Esophagus squamous epithelium (tissue), 5 donors: Measurements from ENCODE around the gene LRRC66. TPM values are rescaled to one million over a fixed set of nuclear protein-coding genes. Genes with fewer than 3 reads are reported as not detected.

Experiments
- DNase-seq: peaks from one replicate; lab custom pipeline; 2025; lab: John Stamatoyannopoulos, UW
- H3K27ac ChIP-seq, 4 donors: fragments of 200-600 bp; sonication (generic); one replicate each; pipeline ENCODE4 v1.5.1; 2016 to 2019; ENCODE audit warnings: mild to moderate bottlenecking in 1 of 4
- H3K27me3 ChIP-seq, 4 donors: fragments of 200-600 bp; sonication (generic); 1 replicate in 3 of 4; 2 replicates in 1 of 4; pipeline versions ENCODE4 v1.5.1 to v1.6.0; 2017 to 2021; ENCODE audit warnings: antibody characterized with exemption in 1 of 4
- H3K36me3 ChIP-seq, 3 donors: fragments of 200-600 bp; sonication (generic); one replicate each; pipeline ENCODE4 v1.5.1; 2016 to 2019
- H3K4me1 ChIP-seq, 3 donors: fragments of 200-600 bp; sonication (generic); one replicate each; pipeline ENCODE4 v1.5.1; 2017 to 2019
- H3K4me3 ChIP-seq, 4 donors: fragments of 200-600 bp; sonication (generic); 1 replicate in 3 of 4; 2 replicates in 1 of 4; pipeline ENCODE4 v1.5.1; 2016 to 2019; ENCODE audit warnings: mild to moderate bottlenecking in 2 of 4, moderate library complexity in 1 of 4
- H3K9me3 ChIP-seq, 3 donors: fragments of 200-600 bp; sonication (generic); one replicate each; pipeline ENCODE4 v1.5.1; 2016 to 2019
- POLR2A ChIP-seq, 4 donors: fragments of 450-650 bp; IDR thresholded peaks; one replicate each; pipeline ENCODE4 v1.6.1; 2017; ENCODE audit warnings: antibody characterized with exemption in 4 of 4, mild to moderate bottlenecking in 4 of 4, moderate library complexity in 3 of 4
- WGBS, 2 donors: methylation state at CpG; one replicate each; pipeline ENCODE4 v1.1.5; 2018; 5-methylcytosine and 5-hydroxymethylcytosine counted together
- intact Hi-C: fragments of 100-400 bp; cut with DNase I; formaldehyde crosslinking; loops from one replicate; pipeline ENCODE4 v1.15.0; 2022
- total RNA-seq, 4 donors: library from RNA; depleted of rRNA; stranded (reverse); fragments of >200 nt; gene quantifications; one replicate each; pipeline ENCODE4 v1.1.0, GENCODE V29; 2016
- TF ChIP-seq, protein P1 (sequence below), 6 experiments: fragments of 450-650 bp in 4 of 6; fragments of 200-600 bp in 2 of 6; sonication (generic) in 2 of 6; IDR thresholded peaks; one replicate each; pipeline ENCODE4 v1.5.1; 2016 to 2019; ENCODE audit warnings: antibody characterized with exemption in 6 of 6, mild to moderate bottlenecking in 4 of 6, moderate library complexity in 4 of 6
- donor health status: DM: yes; HTN: yes; CAD: no.

LRRC66 gene
- total RNA-seq, 4 donors from 2014 or later, result 0.19 TPM; not detected in 3

DNA sequence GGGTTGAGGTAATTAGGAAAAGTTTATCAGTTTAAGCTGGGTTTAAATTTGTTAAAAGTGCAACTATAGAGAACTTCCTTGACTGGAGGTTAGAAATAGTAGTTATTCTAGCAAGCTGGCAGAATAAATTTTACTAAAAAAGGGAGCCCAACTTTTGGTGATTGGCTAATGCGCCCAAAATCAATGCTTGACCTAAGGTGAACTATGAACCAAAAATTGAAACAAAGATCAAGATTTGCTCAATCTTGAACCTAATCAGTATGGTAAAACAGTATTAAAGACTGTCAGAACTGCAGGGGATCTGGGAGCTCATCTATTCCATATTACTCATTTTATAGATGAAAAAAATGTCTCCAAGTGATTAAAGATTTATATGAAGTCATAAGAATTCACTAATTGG, 24.9 kb upstream of the LRRC66 start:
- no peak overlapping the region for H3K27ac ChIP-seq
- no peak for DNase-seq
- no peaks in the 10 kb centered on the region for H3K36me3 ChIP-seq
- intact Hi-C loops, result no loop called here
- peaks cover 0 to 62% (median 2%) of the 10 kb centered on the region in 4 donors for H3K27me3 ChIP-seq
- no peak overlapping the region for H3K4me3 ChIP-seq
- 84 to 100% methylated on average over 1 of the region's 1 CpG for WGBS, 2 donors
- H3K4me1 ChIP-seq, result no peaks in the 10 kb centered on the region
- TF ChIP-seq, protein P1, sequence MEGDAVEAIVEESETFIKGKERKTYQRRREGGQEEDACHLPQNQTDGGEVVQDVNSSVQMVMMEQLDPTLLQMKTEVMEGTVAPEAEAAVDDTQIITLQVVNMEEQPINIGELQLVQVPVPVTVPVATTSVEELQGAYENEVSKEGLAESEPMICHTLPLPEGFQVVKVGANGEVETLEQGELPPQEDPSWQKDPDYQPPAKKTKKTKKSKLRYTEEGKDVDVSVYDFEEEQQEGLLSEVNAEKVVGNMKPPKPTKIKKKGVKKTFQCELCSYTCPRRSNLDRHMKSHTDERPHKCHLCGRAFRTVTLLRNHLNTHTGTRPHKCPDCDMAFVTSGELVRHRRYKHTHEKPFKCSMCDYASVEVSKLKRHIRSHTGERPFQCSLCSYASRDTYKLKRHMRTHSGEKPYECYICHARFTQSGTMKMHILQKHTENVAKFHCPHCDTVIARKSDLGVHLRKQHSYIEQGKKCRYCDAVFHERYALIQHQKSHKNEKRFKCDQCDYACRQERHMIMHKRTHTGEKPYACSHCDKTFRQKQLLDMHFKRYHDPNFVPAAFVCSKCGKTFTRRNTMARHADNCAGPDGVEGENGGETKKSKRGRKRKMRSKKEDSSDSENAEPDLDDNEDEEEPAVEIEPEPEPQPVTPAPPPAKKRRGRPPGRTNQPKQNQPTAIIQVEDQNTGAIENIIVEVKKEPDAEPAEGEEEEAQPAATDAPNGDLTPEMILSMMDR (IDR thresholded peaks at IDR 0.05), result no peak
- TF ChIP-seq POLR2A (IDR thresholded peaks at IDR 0.05), result no peak
- H3K9me3 ChIP-seq, result no peaks in the 10 kb centered on the region

DNA sequence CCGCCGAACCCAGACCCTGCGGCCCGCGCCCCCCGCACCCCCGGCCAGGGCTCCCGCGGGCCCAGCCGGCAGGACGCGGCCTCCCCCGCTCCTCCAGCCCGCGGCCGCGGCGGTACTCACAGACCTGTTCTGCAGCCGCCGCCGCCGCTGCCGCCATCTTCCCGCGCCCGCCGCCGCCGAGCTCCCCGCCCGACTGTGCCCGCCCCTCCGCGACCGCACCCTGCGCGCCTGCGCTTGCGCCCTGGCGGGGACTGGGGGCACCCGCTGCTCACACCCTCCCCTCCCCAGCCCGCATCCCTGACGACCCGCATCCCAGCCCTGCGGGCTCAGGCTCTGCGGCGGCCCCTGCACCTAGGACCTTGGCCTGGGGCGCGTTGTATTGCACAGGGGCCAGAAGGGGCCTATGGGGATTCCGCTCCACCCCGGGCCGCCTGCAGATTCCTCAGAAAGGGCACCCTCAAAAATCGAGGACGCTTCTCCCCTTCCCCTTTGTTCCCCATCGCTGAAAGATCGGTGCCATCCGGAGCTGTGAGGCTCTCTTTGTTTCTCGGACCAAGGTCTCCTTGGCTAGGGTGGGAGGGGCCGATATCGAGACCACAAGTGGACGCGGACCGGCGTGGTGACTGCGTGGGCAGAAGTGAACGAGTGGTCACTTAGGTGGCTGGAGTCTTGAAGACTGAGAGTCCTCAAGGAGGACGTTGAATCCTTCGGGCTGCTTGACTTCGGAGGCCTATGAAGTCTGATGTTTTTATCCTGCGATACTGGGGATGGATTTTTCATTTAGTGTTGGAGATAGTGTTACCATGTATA, 18.1 kb upstream of the LRRC66 start, which contains the start of gene SGCB:
Gene SGCB, minus strand, starts transcription at position 197 of the 810 bp plus-strand sequence. Its CDS starts 40 bp downstream, at position 157.
- no peaks in the 10 kb centered on the region for H3K9me3 ChIP-seq
- intact Hi-C loops, result no loop called here
- TF ChIP-seq POLR2A (IDR thresholded peaks at IDR 0.05), result peak in 1 of 4 donors; percentile 18
- TF ChIP-seq, protein P1 (IDR thresholded peaks at IDR 0.05), result no peak
- peak within 1 kb of the TSS; percentile 64 to 84 (median 72) for H3K4me3 ChIP-seq
- peak; percentile 7 for DNase-seq
- H3K36me3 ChIP-seq, result no peaks in the 10 kb centered on the region
- 10 to 24% methylated on average over 7 to 15 of the region's 70 CpGs for WGBS, 2 donors
- peaks cover 0 to 11% (median 0%) of the 10 kb centered on the region in 4 donors for H3K27me3 ChIP-seq
- H3K27ac ChIP-seq, result peak within 1 kb of the TSS; percentile 69 to 87 (median 79)
- H3K4me1 ChIP-seq, result peaks cover 0 to 30% (median 9%) of the 10 kb centered on the region in 3 donors

DNA sequence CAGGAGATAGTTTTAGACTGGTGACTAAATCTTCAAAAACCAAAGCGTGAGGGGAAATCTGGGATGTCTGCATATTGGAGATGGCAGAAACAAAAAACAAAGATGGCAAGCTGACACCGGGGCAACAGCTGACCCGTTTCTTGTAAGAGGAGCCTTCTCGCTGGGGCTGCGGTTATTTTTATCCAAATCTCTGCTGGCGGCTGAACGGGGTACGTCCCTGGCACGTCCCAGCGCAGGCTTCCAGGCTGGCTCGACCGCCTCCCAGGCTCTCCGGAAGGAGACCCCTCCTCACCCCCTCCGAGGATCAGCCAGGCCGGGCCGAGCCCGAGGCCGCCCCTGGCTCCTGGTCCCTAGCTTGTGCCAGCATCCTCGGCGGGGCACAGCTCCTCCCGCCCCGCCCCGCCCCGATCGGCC, 17.5 kb upstream of the LRRC66 start:
- intact Hi-C loops, result no loop called here

DNA sequence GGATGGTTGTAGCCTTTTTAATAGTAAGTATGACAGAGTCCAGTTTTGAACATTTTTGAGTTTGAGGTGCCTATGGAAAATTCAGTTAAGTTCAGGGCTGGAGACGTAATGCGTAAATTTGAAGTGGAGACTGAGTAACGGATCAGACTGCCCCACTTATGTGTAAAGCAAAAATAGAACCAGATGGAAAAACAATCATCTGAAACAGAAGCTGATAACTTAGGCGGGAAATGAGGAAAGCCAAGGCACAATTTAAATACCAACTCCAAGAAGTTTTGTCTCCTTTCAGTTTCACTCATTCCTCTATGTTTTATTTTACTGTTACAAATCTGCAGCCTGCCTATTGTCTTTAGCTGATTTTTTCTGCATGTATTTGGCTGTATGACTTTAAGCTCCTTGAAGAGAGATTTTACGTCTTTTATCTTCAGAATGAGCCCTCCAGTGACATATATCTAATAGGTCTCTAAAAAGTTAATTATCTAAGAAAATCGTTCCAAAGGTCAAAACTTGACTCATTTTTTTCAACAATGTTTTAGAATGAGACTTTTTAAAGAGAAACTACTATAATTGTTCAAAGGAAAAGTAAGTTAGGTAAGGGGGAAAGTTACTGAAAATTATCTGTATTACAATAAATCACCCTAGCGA, 16.8 kb upstream of the LRRC66 start:
- intact Hi-C loops, result no loop called here
- DNase-seq, result no peak
- H3K36me3 ChIP-seq, result peaks cover 0 to 3% (median 0%) of the 10 kb centered on the region in 3 donors
- H3K27me3 ChIP-seq, result no peaks in the 10 kb centered on the region
- peak overlapping the region in 1 of 4 donors; percentile 87 for H3K27ac ChIP-seq
- 52 to 62% methylated on average over 7 of the region's 7 CpGs for WGBS, 2 donors
- H3K9me3 ChIP-seq, result no peaks in the 10 kb centered on the region
- H3K4me1 ChIP-seq, result peaks cover 0 to 30% (median 9%) of the 10 kb centered on the region in 3 donors
- TF ChIP-seq, protein P1 (IDR thresholded peaks at IDR 0.05), result no peak
- no peak for TF ChIP-seq POLR2A (IDR thresholded peaks at IDR 0.05)
- H3K4me3 ChIP-seq, result peak overlapping the region in 3 of 4 donors; percentile 69 to 84 (median 76)

More for the DNA sequence above, 17.5 kb upstream of the LRRC66 start:
- no peak for DNase-seq
- Histone ChIP-seq H3K9me3 (no peaks in the 10 kb centered on the region), H3K36me3 (no peaks in the 10 kb centered on the region), H3K27ac (peak overlapping the region; percentile 69 to 87 (median 79)), H3K27me3 (peaks cover 0 to 5% (median 0%) of the 10 kb centered on the region in 4 donors), H3K4me1 (peaks cover 0 to 30% (median 9%) of the 10 kb centered on the region in 3 donors), H3K4me3 (peak overlapping the region; percentile 64 to 84 (median 72))
- WGBS, 2 donors, result 0 to 1% methylated on average over 4 to 5 of the region's 25 CpGs
- no peak for TF ChIP-seq POLR2A (IDR thresholded peaks at IDR 0.05)
- TF ChIP-seq, protein P1 (IDR thresholded peaks at IDR 0.05), result no peak
